PC-9 (cell line): Measurements from ENCODE around the gene RABIF. TPM values are rescaled to one million over a fixed set of nuclear protein-coding genes. Genes with fewer than 3 reads are reported as not detected.

ENCODE experiments used
- BruUV-seq: library from RNA; stranded (reverse); fragments of 400-500 nt; replicated peaks from 2 replicates; lab custom pipeline; 2021; lab: Mats Ljungman, UMichigan
- CTCF ChIA-PET: fragments of 300-600 bp; sonication (Branson Sonifier 250); formaldehyde crosslinking; loops from one replicate; lab custom pipeline; 2022; ENCODE audit warnings: antibody characterized with exemption; lab: Charles Lee
- POLR2A ChIA-PET: fragments of 300-600 bp; sonication (Branson Sonifier 250); formaldehyde crosslinking; loops from one replicate; lab custom pipeline; 2022; ENCODE audit warnings: antibody characterized with exemption; ENCODE audit not compliant: unreplicated experiment; lab: Charles Lee
- DNase-seq, 2 experiments: peaks; one replicate each; pipeline versions ENCODE4 v3.0.0 to v3.0.0-alpha.2; 2015 to 2022; ENCODE audit warnings: mixed read lengths in 1 of 2
- H2AFZ ChIP-seq: fragments of 200-600 bp; sonication (generic); 2 replicates; pipeline ENCODE4 v1.8.1; 2017; ENCODE audit warnings: antibody characterized with exemption
- H3F3A ChIP-seq: fragments of 200-600 bp; sonication (generic); 2 replicates; pipeline ENCODE4 v1.8.1; 2017; ENCODE audit warnings: antibody characterized with exemption, mild to moderate bottlenecking, low read depth; ENCODE audit not compliant: insufficient read depth
- H3K27ac ChIP-seq: fragments of 200-600 bp; sonication (generic); 2 replicates; pipeline ENCODE4 v1.6.1; 2016; ENCODE audit warnings: mixed run types
- H3K27me3 ChIP-seq: fragments of 200-600 bp; sonication (generic); 2 replicates; pipeline ENCODE4 v1.6.1; 2016; ENCODE audit warnings: low read depth, mixed run types; ENCODE audit not compliant: insufficient read depth
- H3K36me3 ChIP-seq: fragments of 200-600 bp; sonication (generic); 2 replicates; pipeline ENCODE4 v1.6.1; 2016; ENCODE audit warnings: low read depth, mixed run types
- H3K4me1 ChIP-seq: fragments of 200-600 bp; sonication (generic); replicated peaks from 2 replicates; pipeline ENCODE4 v1.6.1; 2016; ENCODE audit warnings: mixed run types; ENCODE audit not compliant: insufficient read depth
- H3K4me2 ChIP-seq: fragments of 200-600 bp; sonication (generic); 2 replicates; pipeline ENCODE4 v1.6.1; 2017; ENCODE audit warnings: mixed run types
- H3K4me3 ChIP-seq: fragments of 200-600 bp; sonication (generic); 2 replicates; pipeline ENCODE4 v1.6.1; 2016; ENCODE audit warnings: mixed run types
- H3K79me2 ChIP-seq: fragments of 200-600 bp; sonication (generic); 2 replicates; pipeline ENCODE4 v1.6.1; 2017; ENCODE audit warnings: low read depth, mixed run types
- H3K9me2 ChIP-seq: fragments of 200-600 bp; sonication (generic); 2 replicates; pipeline ENCODE4 v1.8.1; 2017; ENCODE audit warnings: mild to moderate bottlenecking; ENCODE audit not compliant: insufficient read depth
- H3K9me3 ChIP-seq: fragments of 200-600 bp; sonication (generic); 2 replicates; pipeline ENCODE4 v1.8.1; 2016; ENCODE audit warnings: low read depth; ENCODE audit not compliant: insufficient read depth
- H4K20me1 ChIP-seq: fragments of 200-600 bp; sonication (generic); 2 replicates; pipeline ENCODE4 v1.8.1; 2017; ENCODE audit not compliant: insufficient read depth
- CTCF ChIP-seq: fragments of 200-600 bp; sonication (generic); conservative IDR thresholded peaks from 2 replicates; pipeline ENCODE4 v1.6.1; 2017; ENCODE audit warnings: mixed run types, antibody characterized with exemption, mild to moderate bottlenecking, moderate library complexity
- EZH2 ChIP-seq: fragments of 200-600 bp; sonication (generic); IDR thresholded peaks from 2 replicates; pipeline ENCODE4 v1.8.0; 2017; ENCODE audit warnings: antibody characterized with exemption, low read depth
- intact Hi-C: fragments of 100-400 bp; cut with micrococcal nuclease; formaldehyde crosslinking; loops from one replicate; pipeline ENCODE4 v1.10.0; 2022; ENCODE audit not compliant: unreplicated experiment
- total RNA-seq: library from RNA; stranded (reverse); gene quantifications from 2 replicates; pipeline ENCODE4 v1.2.3, GENCODE V29; 2021

The RABIF gene
- total RNA-seq, 1 experiment from 2014 or later: 10.9 TPM

DNA sequence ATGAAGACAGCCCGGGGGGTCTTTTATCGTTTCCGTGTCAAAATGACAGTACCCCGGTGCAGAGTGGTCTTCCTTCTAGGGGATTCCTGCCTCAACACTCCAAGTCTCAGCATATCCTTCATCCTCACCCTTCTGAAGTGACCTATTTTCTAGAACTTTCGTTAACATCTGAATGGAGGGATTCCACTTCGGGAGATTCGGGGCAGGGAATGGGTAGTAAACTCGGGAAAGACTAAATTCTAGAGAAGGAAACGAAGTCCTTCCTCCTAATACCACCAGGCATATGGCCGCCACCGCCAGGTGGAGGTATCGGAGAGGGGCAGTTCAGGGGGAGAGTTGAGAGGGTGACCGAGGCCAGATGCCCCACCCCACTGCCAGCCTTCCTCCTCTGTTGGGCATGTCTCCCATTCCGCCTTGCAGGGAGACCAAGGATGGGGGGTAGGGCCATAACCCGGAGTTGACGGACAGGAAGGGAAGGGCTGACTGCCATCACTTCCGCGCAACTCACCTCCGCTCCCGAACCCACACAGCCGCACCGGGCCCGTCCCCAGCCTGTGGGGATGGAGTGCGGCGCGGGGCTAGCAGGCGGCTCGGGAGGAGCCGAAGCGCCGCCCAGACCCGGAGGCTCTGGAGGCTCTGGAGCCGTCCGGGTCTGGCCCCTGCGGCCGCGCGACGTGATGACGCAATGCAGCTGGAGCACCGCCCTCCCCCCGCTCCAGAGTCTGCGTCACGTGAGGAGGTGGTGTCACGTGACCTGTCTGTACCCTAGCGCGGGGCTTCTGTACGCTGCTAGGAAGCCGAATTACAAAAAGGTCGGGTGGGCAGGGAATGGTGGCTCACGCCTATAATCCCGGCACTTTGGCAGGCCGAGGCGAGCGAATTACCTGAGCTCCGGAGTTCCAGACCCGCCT, 37.9 kb upstream of the RABIF start, which contains the start of gene KLHL12:
TSS of gene KLHL12 (minus strand) at position 654 of the 911 bp plus-strand sequence. CDS start 2,072 bp downstream, outside the sequence.
- POLR2A ChIA-PET: interaction anchor here (0.6 to 0.7 kb wide), 3 partner anchors 70 to 712 kb away, joined by 3 to 9 read pairs (median 3); no protein-coding TSS in a partner anchor

GRCh38 chr1:202923533-202923932, 34.6 kb upstream of the RABIF start:
- H4K20me1 ChIP-seq: no peaks in the 10 kb centered on the region
- peaks cover 14% of the 10 kb centered on the region; the same call in 1 of the 2 replicates for H3K4me1 ChIP-seq
- DNase-seq: no peak
- peaks cover 19% of the 10 kb centered on the region for H3F3A ChIP-seq
- TF ChIP-seq CTCF: no peak
- no peak for TF ChIP-seq EZH2
- H3K4me2 ChIP-seq: no peak overlapping the region
- POLR2A ChIA-PET: no interaction called here
- H3K9me3 ChIP-seq: no peaks in the 10 kb centered on the region
- intact Hi-C loops: no loop called here
- no peak overlapping the region for H2AFZ ChIP-seq
- no peak overlapping the region for H3K4me3 ChIP-seq
- peaks cover 20% of the 10 kb centered on the region for H3K79me2 ChIP-seq
- no peaks in the 10 kb centered on the region for H3K27me3 ChIP-seq
- CTCF ChIA-PET: no interaction called here
- H3K9me2 ChIP-seq: no peaks in the 10 kb centered on the region
- BruUV-seq: no TSS peak
- H3K27ac ChIP-seq: no peak overlapping the region
- peaks cover 16% of the 10 kb centered on the region for H3K36me3 ChIP-seq

More for the DNA sequence above, 37.9 kb upstream of the RABIF start, which contains the start of gene KLHL12:
- Histone ChIP-seq H3K27me3 (no peaks in the 10 kb centered on the region), H3K4me2 (peak within 1 kb of the TSS; percentile 88), H3K79me2 (peaks cover 20% of the 10 kb centered on the region), H3K36me3 (peaks cover 4% of the 10 kb centered on the region; the same call in 1 of the 2 replicates), H4K20me1 (no peaks in the 10 kb centered on the region), H3K27ac (peak within 1 kb of the TSS; percentile 74), H3F3A (peaks cover 19% of the 10 kb centered on the region), H3K9me2 (no peaks in the 10 kb centered on the region), H3K9me3 (no peaks in the 10 kb centered on the region), H3K4me3 (peak within 1 kb of the TSS; percentile 80), H2AFZ (peak within 1 kb of the TSS; percentile 89), H3K4me1 (peaks cover 14% of the 10 kb centered on the region; the same call in 1 of the 2 replicates)
- peak; percentile 84 to 96 for DNase-seq
- intact Hi-C loops: loop anchor here (1.0 kb wide), 3 partner anchors 37 to 72 kb away; no protein-coding TSS in a partner anchor
- TF ChIP-seq CTCF: peak; percentile 80
- no peak for TF ChIP-seq EZH2
- BruUV-seq: TSS peak; percentile 81
- CTCF ChIA-PET: interaction anchor here (0.6 to 0.7 kb wide), 7 partner anchors 36 to 1131 kb away, joined by 3 to 15 read pairs (median 8); partner anchors contain the start of gene TMEM183A

- no peaks in the 10 kb centered on the region for H3K27me3 ChIP-seq
- no peak overlapping the region for H3K4me2 ChIP-seq
- H3K79me2 ChIP-seq: 0 out of 2 replicates have a peak, but pooled peaks cover under 1% of the 10 kb centered on the region
- no TSS peak for BruUV-seq
- no peak for DNase-seq
- no peaks in the 10 kb centered on the region for H3K9me3 ChIP-seq
- no peaks in the 10 kb centered on the region for H3K4me1 ChIP-seq
- no peak for TF ChIP-seq EZH2
- H2AFZ ChIP-seq: no peak overlapping the region
- no peak overlapping the region for H3K27ac ChIP-seq
- no peak overlapping the region for H3K4me3 ChIP-seq
- H4K20me1 ChIP-seq: no peaks in the 10 kb centered on the region
- peaks cover 19% of the 10 kb centered on the region for H3K36me3 ChIP-seq
- ChIA-PET CTCF (no interaction called here), POLR2A (no interaction called here)
- no peaks in the 10 kb centered on the region for H3K9me2 ChIP-seq
- intact Hi-C loops: loop anchor here (10.0 kb wide), 1 partner anchor 185 kb away; no protein-coding TSS in a partner anchor
- no peaks in the 10 kb centered on the region; the same call in none of the 2 replicates for H3F3A ChIP-seq
These were observed 30.7 kb upstream of the RABIF start for GRCh38 chr1:202919615-202920014.
